ENCODE measurements around the gene RTN4IP1.
A peak's percentile ranks its signal among the peaks of the same experiment; 100 is the strongest.
"Not testable (repeated sequence)": the region's sequence is repeated elsewhere in the genome, so short reads cannot be mapped to it uniquely, and the experiment has no call there.

RTN4IP1 gene

DNA sequence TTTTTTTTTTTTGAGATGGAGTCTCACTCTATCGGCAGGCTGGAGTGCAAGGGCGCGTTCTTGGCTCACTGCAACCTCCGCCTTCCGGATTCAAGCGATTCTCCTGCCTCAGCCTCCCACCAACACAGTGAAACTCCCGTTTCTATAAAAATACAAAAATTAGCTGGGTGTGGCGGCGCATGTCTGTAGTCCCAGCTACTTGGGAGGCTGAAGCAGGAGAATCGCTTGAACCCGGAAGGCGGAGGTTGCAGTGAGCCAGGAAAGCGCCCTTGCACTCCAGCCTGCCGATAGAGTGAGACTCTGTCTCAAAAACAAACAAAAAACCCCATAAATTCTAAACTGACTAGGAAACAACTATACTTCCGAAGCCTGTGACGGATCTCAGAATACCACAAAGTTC is 1.5 kb downstream of the RTN4IP1 start:
- not testable (repeated sequence) for DNase-seq

DNA sequence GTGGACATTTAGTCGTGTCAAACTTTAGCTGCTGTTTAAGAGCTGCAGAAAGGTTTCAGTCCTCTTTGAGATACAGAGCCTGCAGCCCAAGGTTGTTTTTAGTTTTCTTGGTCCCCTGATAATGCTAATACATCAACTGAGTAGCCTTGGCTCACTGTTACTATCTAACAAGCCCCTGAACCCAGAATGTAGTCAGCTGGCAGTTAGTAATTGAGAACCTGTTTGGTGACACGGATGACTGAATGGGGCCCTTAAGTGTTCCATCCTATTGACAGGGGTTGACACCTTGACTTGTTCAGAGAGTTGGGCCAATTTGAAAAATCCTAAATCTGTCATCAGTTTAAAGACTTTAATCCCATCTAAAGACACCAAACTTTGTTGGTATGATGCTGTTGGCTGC is 2.8 kb downstream of the RTN4IP1 start:
- no peak for DNase-seq

DNA sequence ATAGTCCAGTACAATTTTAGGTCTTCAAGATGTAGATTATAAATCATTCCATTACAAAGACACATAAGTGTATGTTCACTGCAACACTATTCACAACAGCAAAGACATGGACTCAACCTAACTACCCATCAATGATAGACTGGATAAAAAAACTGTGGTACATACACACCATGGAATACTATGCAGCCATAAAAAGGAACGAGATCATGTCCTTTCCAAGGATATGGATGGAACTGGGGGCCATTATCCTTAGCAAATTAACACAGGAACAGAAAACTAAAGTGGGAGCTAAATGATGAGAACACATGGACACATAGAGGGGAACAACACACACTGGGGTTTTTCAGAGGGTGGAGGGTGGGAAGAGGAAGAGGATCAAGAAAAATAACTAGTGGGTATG is 6.3 kb downstream of the RTN4IP1 start:
- no peak for DNase-seq

DNA sequence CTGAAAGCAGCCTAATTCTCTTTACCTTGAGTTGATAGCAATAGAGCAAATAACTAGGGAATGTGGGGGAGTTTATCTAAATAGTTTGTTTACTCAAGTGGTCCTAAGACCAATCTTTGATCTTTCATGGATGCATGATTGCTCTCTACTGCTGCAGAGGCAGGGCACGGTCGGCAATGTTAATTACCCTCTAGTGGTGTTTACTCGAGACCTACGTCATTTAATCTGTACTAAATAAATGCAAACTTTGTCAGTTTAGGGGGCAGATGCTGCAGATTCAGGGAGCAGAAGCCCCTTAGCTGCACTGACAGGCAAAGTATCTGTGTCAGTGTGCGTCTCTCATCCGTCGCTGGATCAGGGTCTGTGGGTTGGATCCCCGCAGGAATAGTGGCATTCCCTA is 6.9 kb downstream of the RTN4IP1 start:
- DNase-seq: no peak

DNA sequence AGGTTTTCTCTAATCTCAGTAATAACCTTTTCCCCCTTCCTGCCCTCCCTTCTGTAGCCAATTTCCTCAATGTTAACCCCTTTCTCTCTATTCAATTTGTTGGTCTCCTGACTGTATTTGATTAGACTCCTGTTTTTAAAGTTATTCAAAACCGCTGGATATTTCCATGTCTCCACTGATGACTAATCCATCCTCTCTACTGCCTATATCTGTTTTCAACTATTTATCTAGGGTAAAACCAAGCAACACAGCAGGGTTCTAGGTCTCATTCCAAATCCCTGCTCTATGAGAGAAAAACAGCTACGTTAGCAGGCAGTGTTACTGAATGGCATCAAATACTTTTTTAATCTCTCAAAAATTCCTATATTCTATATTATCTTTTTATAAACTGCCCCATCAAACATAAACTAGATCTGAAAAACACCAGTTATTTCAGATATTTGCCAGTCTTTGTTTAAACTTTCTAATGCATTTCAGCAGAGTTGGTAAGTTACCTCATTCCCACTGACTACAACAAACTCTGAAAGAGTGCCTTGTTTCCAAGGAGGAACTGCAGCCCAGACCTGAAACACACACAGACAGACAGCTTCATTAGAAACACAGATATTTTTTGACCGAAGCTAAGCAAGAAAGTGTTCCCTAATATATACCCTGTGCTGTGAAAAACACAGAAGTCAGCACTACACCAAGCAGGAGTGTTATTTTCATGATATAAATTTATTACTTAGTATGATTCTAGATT is 8.2 kb downstream of the RTN4IP1 start:
- no peak for DNase-seq

DNA sequence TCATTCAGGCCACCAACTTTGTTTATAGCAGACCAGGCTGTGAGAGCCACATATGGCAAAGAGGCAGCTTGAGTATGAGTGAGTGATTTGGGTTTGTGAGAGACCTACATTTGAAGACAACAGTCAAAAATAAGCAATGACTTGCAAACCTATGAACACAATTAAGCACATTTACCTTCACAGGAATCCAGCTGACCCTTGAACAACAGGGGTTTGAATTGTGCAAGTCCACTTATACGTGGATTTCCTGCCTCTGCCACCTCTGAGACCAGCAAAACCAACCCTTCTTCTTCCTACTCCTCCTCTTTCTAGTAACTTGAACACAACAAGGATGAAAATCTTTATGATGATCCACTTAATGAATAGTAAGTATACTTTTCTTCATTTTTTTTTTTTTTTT is 10.1 kb downstream of the RTN4IP1 start:
- DNase-seq: no peak

DNA sequence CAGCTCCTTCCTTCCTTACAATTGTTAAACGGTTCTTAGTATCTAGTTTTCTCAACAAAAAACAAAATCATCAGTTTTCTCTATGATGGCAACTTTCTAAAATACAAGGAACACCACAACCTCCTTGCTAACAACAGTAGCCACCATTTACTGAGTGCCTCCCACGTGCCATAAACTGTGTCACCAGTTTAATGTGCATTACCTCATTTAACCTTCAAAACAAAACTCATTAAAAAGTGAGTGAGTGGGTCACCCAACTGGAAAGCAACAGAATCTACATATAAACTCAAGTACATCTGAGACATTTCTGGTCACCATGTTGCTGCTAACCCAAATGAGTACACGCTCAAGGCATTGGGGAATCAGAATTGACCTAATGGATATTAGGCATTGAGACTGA is 11.0 kb downstream of the RTN4IP1 start:
- DNase-seq: no peak

DNA sequence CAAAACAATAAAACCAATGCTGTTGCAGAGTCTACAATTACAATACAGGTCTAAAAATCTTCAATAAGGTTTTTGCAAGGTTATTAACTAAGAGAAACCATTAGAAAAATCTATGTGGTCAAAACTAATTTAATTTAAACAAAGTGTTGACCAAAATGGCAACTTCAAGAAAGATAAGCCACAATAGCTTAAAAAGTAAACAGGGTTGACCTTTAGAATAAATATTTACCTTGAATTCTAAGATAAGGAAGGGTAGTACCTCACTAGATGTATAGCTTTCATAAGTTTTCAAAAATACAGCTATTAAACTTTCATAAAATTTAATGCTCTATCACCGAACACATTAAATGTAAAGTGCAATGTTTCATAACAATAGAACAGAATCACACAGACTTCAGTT is 11.4 kb downstream of the RTN4IP1 start:
- DNase-seq: no peak

DNA sequence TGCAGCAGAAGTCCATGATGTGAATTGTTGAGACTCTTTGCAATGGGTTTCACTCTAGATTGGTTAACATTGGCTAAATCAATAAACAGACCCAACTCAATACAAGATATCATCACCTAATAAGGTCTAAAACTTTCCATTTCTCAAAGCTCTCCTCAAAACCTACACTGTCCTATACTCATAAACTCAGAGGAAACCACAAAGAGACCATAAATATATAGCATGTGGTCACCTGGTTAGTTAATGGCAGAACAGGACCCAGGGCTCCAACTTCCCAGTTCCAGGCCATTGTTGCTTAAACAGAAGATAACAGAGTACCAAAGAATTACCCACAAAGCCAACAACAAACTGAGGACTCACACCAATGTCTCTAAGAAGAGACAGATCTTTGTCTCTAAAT is 12.0 kb downstream of the RTN4IP1 start:
- no peak for DNase-seq

DNA sequence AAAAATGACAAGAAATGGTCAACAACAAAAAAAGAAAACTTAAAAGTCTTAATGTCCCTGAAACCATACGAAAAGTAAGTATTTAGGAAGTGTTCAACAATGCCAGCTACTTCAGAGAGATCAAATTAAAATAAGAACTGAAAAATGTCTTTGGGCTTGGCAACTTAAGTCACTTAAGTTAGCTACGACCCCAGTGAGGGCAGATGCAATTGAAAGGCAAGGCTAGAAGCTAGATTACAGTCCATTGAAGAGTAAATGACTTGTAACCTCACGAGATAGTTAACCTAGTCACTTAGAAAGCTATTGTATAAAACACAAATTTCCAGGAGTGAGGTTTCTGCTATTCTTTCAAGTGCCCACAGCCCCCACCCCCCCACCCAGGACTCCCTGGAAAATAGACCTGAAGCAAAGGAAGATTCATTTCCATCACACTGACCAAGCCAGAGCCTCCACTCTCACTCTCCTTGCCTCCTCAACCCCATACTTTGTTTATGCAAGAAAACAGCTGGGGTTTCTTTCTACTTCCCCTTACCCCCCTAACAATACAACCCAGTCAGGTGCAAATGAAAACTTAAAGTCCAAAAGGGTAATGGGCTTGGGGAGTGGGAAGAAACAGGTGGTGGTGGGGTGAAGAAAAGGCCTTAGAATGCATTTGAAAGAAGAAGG is 14.6 kb downstream of the RTN4IP1 start:
- no peak for DNase-seq

DNA sequence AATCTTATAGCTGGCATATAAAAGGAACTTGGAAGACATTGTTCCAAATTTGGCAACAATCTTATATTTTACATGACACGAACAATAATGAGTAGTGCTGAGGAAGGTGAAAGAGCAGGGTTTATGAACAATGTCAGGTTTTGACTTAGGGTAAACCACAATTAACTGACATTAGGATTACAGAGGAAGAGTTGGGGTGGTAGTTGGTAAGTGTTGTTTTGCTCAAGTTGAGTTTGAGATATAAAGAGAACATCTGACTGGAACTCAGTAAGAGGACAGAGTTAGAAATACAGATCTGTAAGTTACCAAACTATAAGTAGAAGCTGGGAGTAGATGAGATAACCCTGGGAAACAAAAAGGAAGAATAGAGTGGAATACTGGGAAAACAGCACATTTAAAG is 15.1 kb downstream of the RTN4IP1 start:
- DNase-seq: no peak

DNA sequence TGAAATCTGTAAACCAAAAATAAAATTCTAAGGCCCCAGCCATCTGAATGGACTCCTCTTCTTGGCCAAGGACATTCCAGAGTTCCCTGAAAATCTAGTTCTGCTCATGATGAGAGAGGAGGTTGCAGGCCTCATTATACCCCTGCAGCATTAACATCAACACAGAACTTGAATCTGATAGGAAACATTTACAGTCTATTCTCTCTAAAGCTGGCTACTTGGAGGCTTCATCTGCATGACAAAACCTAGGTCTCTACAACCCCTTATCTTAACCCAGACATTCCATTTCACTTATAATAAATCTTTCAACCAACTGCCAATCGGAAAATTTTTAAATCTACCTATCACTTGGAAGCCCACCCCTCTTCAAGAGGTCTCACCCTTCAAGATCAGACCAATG is 15.7 kb downstream of the RTN4IP1 start:
- no peak for DNase-seq

DNA sequence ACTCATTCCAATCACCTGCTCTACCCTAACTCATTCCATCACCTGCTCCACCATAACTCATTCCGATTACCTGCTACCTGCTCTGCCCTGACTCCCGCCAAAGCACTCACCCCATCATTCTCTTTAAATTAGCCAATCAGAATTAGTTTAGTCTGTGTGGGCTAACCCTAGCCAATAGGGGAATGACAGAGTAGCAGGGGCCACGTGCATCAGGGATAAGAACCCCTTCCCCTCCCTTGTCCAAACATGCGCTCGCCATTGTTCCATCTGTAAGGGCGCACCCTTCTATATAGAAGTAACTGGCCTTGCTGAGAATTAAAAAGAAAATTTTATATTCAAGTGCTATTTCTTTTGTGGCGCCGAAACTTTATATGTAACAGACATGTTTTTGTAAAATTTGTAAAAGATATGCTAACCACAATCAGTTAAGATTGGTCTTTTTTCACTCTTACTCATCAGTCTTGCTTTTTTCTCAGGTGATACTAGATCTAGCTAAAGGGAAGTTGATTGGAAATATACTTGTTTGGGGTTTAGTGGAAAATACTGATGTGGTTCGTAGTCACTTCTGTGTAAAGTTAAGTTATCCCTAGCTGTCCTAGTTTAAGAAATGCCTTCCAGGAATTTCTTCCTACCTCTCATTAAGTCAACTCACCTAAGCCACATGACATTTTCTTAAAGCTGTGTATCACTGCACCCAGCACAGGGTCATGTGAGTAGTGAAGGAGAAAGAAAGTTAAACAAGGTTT is 16.5 kb downstream of the RTN4IP1 start:
- no peak for DNase-seq

DNA sequence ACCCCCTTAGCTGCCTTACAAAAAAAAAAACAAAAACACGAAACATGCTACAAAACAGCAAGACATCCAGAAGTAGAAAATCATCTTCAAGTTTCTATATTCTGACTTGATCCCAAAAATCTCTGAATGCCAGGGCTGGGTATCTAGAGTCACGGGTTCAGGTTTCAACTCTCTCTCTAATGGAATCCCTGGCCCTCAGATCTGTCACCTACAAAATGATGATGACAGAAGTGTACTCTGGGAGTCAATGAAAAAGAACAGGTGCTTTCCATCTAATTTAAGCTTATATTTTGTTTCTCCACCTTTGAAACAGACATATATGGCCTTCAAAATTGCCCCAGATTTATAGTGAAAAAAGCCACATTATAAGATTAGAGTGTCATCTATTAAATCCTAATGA is 18.3 kb downstream of the RTN4IP1 start:
- DNase-seq: no peak

DNA sequence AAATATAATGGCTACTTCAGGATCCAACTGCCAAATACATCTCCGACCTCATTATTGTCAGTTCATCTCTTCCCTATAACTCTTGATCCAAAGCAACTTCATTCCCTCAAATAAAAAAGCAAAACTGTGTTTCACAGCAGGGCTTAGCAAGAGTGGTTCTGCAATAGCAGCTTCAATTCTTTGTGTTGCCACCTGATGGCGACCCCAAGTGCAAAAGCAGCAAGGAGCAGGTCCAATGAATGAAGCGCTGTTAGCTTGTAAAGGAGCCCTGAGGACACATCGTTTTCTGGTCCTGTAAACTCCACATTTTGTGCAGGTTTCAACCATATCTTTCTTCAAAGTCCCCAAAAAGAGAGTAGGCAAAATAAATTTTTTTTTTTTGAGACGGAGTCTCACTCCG is 19.6 kb downstream of the RTN4IP1 start:
- peak; percentile 64 for DNase-seq

DNA sequence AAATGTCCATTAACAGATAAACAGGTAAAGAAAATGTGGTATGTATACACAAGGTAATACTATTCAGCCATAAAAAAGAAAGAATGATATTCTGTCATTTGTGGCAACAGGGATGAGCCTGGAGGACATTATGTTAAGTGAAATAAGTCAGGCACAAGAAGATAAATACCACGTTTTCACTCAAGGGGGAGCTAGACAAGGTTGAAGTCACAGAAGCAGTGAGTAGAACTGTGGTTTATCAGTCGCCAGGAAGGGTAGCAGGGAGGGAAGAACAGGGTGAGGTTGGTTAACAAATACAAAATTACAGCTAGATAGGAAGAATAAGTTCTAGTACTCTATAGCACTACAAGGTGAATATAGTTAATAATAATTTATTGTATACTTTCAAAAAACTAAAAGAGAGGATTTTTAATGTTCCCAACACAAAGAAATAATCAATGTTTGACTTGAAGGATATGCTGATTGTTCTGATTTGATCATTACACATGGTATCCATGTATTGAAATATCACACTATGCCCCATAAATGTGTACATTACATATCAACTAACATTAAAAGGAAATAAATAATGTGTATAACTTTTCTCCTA is 21.1 kb downstream of the RTN4IP1 start:
- no peak for DNase-seq

DNA sequence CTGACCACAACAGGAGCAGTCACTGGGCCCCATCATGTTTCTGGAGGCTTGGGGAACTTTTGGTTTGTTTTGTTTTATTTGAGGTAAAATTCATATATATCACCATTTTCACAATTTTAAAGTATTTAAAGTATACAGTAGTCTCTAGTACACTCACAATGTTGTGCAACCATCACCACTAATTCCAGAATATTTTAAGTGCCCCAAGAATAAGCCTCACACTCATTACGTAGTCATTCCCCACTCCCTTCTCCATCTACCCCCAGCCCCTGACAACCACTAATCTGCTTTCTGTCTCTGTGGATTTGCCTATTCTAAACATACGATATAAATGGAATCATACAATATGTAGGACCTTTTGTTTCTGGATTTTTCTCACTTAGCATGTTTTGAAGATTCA is 29.0 kb downstream of the RTN4IP1 start:
- DNase-seq: no peak

DNA sequence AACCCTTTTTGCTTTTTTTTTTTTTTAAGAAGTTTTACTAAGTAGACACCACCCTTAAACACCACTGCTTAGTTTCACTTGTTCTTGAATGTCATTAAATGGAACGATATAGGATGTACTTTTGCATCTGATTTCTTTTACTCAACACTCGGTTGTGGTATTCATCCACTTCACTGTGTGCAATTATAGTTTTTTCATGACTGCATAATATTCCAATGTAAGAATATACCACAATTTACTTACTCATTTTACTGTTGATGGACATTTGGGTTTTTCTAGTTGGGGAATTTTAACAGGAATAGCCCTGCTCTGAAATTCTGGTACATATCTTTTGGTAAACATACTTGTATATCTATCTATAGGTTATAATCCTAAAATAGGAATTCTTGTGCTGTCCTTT is 29.9 kb downstream of the RTN4IP1 start:
- no peak for DNase-seq

DNA sequence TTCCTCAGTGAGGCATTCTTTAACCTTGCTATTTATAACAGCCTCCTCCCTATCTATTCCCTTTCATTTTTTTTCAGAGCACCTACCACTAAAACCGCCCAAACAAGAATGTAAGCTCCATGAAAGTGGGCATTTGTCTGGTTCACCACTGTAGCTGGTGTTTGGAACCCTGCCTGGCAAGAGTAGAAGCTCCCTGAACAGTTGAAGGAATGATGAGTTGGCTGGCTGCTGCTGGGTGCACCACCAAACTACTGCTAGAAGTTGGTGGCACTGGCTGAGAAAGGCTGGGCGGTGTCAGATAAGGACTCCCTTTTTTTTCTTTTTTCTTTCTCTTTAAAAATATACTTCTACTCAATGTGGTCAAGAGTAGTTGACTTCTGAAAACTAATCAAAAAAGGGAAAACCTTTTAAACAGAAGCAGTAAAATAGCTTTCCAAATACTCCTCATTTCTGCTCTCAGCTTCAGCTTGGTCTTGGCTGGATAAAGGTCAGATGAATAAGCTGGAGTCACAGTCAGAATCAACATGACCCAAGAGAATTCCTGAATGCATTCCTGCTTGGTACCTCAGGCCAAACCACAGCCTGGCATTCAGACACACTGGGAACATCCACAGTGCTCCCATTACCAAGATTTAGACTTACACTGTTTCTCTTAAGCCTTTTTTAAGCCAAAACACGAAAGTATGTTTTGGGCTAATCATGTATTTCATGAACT is 38.0 kb downstream of the RTN4IP1 start:
- no peak for DNase-seq

DNA sequence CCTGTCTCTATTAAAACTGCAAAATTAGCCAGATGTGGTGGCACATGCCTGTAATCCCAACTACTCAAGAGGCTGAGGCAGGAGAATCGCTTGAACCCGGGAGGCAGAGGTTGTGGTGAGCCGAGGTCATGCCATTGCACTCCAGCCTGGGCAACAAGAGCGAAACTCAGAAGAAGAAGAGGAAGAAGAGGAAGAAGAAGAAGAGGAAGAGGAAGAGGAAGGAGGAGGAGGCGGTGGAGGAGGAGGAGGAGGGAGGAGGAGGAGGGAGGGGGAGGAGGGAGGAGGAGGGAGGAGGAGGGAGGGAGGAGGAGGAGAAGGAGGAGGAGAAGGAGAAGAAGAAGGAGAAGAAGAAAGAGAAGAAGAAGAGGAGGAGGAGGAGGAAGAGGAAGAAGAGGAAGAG is 40.4 kb downstream of the RTN4IP1 start:
- not testable (repeated sequence) for DNase-seq

DNA sequence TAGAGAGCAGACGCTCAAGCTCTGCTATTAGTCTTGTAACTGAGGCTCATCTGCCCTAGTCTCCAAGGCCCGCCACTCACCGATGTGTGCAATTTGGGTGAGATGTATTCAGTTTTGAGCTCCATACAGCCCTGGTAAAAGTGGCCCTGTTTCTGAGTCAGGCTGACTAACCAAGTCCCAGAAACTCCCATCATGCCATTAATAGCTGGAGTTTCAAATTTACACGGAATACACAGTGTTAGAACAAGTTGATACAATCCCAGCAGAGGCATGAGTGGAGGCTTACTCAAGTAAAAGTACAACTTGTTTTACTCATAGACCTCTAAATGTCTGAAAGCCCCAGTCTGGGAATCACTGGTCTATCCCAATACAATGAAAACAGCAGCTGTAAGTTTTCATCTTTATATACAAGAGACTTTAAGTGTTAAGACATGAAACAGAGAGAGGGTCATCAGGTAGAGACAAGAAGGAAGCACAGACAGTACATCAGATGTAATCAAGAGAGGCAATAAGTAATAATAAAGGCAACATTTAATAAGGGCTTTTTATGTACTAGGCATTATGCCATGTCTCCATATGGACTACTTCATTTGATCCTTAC is 42.4 kb downstream of the RTN4IP1 start:
- DNase-seq: no peak

DNA sequence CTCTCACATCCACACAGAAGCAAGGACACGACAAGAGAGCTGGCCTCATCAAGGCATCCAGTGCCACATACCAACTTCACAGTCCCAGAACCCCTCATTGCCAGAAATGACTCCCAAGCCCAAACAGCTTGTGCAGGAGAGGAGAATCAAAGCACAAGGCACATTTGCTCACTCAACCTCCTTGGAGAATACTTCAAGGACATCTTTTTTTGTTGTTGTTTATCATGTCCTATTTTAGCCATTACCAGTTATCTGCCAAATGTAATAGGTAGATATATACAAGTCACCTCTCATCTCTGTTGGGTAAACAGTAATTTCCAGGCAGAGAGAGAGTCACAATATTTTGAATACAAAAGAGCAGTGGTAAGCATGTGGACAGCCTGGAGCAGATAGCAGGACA is 47.8 kb downstream of the RTN4IP1 start:
- DNase-seq: no peak

DNA sequence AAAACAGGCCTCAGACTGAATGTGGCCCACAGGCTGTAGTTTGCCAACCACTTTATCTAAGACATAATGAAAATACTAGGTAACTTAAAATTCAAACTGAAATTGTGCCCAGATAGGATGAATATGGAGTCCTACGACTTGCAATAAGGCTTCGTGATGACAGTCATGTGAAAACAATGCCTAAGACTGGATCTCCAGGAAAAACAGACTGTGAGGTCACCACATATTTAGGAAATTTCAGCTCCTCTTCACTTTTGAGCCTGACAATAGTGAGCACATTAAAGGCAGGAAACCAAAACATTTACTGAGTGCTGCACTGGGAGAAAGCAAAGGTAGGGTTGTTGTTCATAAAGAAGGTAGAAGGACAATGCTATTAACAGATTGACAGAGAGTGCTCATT is 50.0 kb downstream of the RTN4IP1 start:
- no peak for DNase-seq

All from right forelimb (tissue), 1 donor.